GM12892 (cell line): ENCODE data around the gene MOB4.
A peak's percentile ranks its signal among the peaks of the same experiment; 100 is the strongest.

Experiments
- DNase-seq: peaks from one replicate; pipeline ENCODE4 v3.0.0; 2011; ENCODE audit not compliant: insufficient read length
- FAIRE-seq: peaks from 2 replicates; lab custom pipeline; 2011; peaks lifted over from hg19 to GRCh38; lab: Jason Lieb, UNC
- POLR2A ChIP-seq: IDR thresholded peaks from 2 replicates; pipeline ENCODE4 v1.6.1; 2011; ENCODE audit warnings: low read depth, low read length, control low read depth
- POLR2AphosphoS5 ChIP-seq: IDR thresholded peaks from 2 replicates; pipeline ENCODE4 v1.6.1; 2011; ENCODE audit warnings: low read depth, low read length, control low read depth
- TAF1 ChIP-seq: IDR thresholded peaks from 2 replicates; pipeline ENCODE4 v1.6.1; 2011; ENCODE audit warnings: low read depth, mild to moderate bottlenecking, control low read depth, low read length, borderline replicate concordance

The MOB4 gene

DNA sequence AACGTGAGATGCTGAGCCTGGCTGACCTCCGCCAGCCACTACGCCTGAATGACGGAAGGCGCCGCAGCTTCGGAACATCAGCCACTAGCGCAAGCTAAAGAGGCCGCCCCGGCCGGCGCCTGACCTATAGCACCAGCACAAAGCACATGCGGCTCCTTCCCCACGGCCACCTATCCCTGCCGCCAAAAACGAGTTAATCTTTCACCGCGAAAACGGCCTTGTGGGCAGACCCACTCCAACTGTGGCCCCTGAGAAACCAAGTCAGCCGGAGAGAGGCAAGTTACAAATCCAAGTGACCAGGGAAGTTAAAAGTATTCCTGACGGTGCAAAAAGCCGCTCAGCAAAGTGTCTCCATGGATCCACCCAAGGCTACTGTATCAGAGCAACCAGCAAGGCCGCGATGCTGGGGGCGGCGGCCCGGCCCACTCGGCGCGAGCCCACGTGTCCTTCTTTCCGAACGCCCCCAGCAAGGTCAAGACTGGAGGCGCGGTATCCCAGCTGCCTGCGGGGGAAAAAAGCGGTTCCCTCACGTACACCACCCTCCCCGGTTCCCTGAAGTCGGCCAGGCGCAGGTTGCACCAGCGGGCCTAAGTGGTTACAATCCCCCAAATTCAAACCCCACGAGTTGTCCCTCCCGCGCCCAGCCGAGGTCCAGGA lies 16.8 kb upstream of the MOB4 start:
- FAIRE-seq (peak; percentile 70), DNase-seq (peak; percentile 37)
- no peak for TF ChIP-seq POLR2AphosphoS5
- no peak; the same call in 1 of the 2 replicates for TF ChIP-seq POLR2A
- no peak for TF ChIP-seq TAF1

DNA sequence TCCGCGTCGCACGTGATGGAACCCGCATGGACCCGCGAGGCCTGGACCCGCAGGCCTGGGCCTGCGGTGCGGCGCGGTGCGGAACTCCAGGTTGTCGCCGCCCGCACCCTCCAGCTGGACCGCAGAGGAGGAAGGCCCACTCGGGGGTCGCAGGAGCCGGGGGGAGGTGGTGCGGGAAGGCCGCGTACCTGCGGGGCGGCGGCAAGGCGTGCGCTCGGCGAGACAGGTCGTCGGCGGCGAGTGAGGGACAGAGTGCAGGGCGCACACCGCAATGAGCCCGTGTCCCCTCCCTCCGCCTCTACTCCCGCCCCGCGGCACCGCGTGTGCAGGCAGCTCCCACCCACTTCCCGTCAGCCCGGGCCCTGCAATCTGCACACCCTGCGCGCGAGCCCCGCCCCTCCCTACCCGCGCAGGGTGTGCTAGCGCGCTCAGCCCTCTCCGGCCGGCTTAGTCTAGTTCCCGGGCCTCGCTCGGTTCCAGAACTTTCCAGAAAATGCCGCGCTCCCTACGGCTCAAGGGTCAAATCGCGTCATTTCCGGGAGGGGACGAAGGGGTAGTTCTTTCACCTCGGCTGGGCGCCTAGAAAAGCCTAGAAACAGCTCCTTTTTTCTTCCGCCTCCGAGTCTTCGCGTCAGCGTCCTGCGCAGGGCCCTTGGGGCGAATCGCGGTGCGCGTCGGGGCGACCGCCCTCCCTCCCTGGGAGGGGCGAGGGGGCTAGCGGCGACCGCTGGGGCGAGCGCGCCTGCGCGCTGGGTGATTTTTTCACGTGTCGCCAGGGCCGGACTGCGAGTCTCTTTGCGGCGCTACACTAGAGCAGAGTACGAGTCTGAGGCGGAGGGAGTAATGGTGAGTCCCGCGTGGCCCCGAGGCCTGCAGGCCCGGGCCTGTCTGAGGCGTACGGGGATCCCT lies 16.0 kb upstream of the MOB4 start, which contains the start of the genes HSPD1 and HSPE1:
Gene HSPD1, minus strand, starts transcription at position 247 of the 909 bp plus-strand sequence. CDS start 992 bp downstream, outside the sequence.
Gene HSPE1, plus strand, starts transcription at position 786 of the 909 bp plus-strand sequence. Its CDS starts 58 bp downstream, at position 844.
- DNase-seq (peak; percentile 84), FAIRE-seq (peak; percentile 97)
- TF ChIP-seq POLR2A (peak; percentile 96), TAF1 (peak; percentile 93), POLR2AphosphoS5 (peak; percentile 98)

DNA sequence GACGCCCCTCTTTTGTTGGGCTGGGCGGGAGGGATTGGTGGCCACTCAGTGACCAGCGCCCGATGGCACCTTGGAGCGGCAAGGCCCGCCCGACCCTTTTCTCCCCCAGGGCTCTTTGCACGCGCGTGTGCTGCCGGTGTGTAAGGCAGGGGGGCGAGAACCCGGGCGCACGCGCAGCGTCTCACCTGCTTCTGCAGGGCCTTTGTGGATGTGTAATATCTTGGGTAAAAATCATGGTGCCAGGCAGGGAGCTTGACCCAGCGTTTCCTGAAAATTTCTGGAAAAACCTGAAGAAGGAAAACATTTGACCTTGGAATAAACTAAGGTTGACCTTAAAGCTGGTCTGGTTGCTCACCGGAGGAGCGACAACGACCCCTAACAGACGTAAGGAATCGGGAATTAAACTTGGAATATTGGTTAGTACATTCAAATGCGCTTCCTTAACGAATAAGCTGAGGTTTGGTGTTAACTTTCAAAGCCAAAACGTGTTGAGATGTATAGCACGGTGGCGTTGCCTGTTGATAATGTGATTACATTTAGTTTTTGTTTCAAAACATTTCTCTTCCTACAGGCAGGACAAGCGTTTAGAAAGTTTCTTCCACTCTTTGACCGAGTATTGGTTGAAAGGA lies 15.2 kb upstream of the MOB4 start:
- no peak for TF ChIP-seq POLR2AphosphoS5
- no peak for TF ChIP-seq TAF1
- TF ChIP-seq POLR2A = no peak
- FAIRE-seq = no peak
- DNase-seq = no peak

DNA sequence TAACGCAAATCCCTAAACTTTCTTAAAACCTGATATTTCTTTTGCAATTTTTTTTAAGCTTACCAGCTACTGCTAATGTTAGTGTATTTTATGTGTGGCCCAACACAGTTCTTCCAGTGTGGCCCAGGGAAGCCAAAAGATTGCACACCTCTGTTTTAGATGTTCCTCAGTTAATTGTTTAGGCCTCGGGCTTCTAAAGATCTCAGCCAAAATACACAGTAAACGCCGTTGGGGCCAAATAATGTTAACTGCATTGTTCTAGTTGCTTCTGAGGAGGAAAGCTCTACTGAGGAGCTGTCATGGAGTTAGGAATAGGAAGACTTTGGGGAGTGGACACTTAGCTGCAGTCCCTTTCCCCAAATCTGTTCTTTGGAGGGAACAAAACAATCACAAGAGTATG lies 13.7 kb upstream of the MOB4 start:
- DNase-seq (no peak), FAIRE-seq (no peak)
- TF ChIP-seq TAF1 (no peak), POLR2AphosphoS5 (no peak), POLR2A (no peak)

DNA sequence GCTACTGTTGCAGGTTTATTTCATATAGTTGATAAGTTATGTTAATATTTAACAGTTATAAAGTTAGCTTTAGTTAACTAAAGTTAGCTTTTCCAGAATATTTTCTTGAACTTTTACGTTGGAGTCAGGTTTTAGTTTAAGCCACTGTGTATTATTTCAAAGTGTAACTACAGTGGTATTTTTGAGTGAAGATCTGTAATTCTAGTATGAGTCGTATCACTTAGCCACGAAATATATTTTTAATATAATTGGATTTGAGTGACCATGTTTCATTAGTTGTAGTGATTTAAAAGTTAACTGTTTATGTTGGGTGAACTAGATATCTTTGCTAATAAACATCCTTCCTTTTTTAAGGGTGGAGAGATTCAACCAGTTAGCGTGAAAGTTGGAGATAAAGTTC lies 13.2 kb upstream of the MOB4 start:
- no peak for FAIRE-seq
- DNase-seq = no peak
- TF ChIP-seq POLR2A = no peak
- TF ChIP-seq POLR2AphosphoS5 = no peak
- no peak for TF ChIP-seq TAF1

DNA sequence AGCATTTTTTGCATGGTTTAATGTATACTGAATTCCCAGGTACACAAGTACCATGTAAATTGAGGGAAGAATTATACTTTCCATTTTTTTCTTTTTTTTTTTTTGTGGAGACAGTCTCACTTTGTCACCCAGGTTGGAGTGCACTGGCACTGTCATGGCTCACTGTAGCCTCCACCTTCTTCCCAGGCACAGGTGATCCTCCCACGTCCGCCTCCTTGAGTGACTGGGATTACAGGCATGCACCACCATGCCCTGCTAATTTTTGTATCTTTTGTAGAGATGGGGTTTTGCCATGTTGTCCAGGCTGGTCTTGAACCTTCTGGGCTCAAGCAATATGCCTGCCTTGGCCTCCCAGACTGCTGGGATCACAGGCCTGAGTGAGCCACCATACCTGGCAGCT lies 11.9 kb upstream of the MOB4 start:
- no peak for DNase-seq
- TF ChIP-seq POLR2A = no peak; the same call in 1 of the 2 replicates
- no peak for TF ChIP-seq TAF1
- no peak for TF ChIP-seq POLR2AphosphoS5
- FAIRE-seq = no peak

DNA sequence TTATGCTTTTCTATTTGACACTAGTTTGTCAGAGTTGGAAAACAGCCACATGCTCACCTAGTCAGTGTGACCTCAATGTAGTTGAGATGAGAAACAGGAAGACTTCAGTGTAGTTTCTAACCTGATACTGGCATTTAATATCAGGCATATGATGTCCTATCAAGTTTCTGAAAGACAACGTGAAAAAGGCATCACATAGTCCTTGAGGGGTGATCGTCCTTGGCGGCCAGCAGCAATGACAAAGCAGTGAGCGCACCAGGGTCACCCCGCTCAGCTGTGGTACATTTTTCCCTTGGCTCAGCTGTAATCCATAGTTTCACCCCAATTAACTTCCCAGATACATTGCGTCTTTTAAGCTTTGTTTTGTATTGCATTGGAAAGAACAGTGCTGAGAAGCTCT lies 11.4 kb upstream of the MOB4 start:
- DNase-seq (no peak), FAIRE-seq (no peak)
- TF ChIP-seq POLR2A (0 out of 2 replicates have a peak, but pooled peaks have one; percentile 35), POLR2AphosphoS5 (peak; percentile 58), TAF1 (no peak)

DNA sequence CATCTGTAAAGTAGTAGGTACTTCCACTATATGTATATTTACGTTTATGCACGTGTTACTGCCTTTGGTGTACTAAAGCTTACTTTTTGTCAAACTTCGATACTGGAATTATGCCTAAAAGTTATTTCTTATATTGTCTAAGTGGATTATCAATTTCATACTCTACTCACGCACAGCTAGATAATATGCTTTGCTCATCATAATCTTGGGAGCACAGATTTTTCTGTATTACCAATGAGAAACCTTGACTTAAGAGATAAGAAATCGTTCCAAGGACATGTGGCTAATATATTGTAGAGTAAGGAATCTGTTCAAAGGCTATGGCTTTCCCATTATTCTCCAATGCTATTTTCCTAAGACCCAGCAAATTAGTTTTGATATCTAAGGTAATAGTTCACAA lies 9.2 kb upstream of the MOB4 start:
- no peak for FAIRE-seq
- TF ChIP-seq POLR2AphosphoS5 (no peak), TAF1 (no peak), POLR2A (no peak)
- DNase-seq = no peak

DNA sequence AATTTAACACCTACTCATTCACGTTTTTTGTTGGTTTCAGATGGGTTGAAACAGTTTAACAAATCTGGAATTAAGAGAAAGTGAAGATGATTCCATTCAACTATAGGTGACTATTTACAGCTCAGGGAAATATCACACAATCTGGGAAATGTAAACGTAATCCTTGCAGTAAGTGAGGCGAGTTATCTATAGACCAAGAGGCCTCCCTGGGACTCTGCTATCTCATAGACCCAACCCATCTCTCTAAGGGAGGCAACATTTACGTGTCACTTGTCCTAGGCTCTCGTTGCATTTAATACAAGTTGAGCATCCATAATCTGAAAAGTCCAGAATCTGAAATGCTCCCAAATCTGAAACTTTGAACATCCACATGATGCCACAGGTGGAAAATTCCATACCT lies 2.0 kb upstream of the MOB4 start:
- TF ChIP-seq TAF1 (no peak), POLR2AphosphoS5 (no peak), POLR2A (no peak)
- no peak for FAIRE-seq
- no peak for DNase-seq

DNA sequence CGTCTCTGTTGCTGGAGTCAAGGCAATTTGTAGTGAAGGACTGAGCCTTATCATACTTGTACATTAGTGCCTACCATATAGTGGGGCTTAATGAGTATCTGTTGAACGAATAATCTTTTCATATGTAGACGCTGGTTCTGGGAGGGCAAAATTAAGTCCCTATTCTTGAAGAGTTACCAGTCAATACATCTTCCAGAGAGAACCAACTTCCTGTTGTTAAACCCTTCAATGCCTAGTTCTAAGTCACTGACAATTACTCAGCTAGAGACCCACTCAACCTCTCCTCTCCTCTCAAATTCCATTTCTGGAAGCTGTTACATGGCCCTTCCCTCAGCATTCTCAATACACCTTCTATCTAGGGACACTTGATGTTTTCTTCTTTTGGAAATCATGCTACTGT lies 1.1 kb upstream of the MOB4 start:
- FAIRE-seq = peak; percentile 53
- DNase-seq = no peak
- TF ChIP-seq TAF1 = no peak
- no peak for TF ChIP-seq POLR2A
- no peak for TF ChIP-seq POLR2AphosphoS5

DNA sequence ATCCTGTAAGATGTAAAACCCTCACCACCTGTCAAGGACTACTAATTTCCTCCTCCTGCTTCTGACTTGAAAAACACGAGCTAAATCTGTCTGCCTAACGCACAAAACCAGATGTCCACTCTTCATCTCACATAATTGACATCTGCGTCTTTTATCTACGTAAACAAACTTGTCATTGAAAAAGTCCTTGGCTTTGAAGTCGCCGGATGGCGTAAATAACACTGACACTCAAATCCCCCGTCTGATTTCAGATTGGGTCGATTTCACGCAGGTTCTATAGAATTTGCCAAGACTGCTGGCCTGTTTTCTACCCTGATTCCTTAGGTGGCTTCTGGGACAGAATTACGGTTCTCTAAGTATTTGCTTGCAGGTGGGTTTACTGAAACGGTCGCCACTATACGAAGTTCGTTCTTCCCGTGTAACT lies 539 bp upstream of the MOB4 start:
- no peak for TF ChIP-seq POLR2AphosphoS5
- TF ChIP-seq TAF1 = no peak
- no peak for TF ChIP-seq POLR2A
- peak; percentile 30 for FAIRE-seq
- no peak for DNase-seq
